ENCODE measurements around the gene C6orf47. TPM values are rescaled to one million over a fixed set of nuclear protein-coding genes. Genes with fewer than 3 reads are reported as not detected.

The C6orf47 gene
- polyA plus RNA-seq, 1 donor from 2014 or later: 17.2 TPM

DNA sequence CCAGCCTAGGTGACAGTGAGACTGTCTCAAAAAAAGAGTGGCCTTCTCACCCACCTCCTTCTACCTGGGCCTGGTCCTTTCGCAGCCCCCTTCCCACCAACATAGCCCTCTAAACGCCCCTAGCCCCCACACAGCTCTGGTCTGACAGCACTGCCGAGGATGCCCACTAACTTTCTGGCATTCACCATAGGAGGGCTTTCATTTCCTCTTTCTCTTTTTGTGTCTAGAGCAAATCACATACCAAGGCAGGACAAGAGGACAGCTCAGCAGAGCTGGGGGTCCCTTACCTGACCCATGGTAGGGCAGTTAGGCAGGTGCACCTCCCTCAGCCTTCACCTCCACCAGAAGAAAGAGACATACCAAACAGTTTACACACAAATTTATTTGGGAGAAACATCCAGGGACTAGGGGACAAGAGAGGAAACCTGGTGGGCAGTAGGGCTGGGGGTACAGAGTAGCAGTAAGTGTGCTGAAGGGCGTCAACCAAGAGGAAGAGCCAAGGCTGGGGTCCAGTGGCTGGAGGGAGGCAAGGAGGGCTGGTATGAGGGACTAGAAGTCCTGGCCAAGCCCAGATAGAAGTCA is 15.8 kb upstream of the C6orf47 start:
- TF ChIP-seq REST (IDR thresholded peaks at IDR 0.05; ENCODE audit: borderline replicate concordance) (no peak), SMC3 (conservative IDR thresholded peaks at IDR 0.05; ENCODE audit: poor library complexity) (no peak), TAF1 (IDR thresholded peaks at IDR 0.05; ENCODE audit: low read depth) (no peak), RAD21 (conservative IDR thresholded peaks at IDR 0.05) (no peak), EP300 (conservative IDR thresholded peaks at IDR 0.05; ENCODE audit: poor library complexity, severe bottlenecking) (no peak), CTCF (IDR thresholded peaks at IDR 0.05; ENCODE audit: poor library complexity, severe bottlenecking) (no peak), POLR2AphosphoS5 (IDR thresholded peaks at IDR 0.05) (no peak), EZH2 (IDR thresholded peaks at IDR 0.05; ENCODE audit: borderline replicate concordance, insufficient read depth, low read length, poor library complexity, severe bottlenecking) (no peak), MXI1 (conservative IDR thresholded peaks at IDR 0.05; ENCODE audit: poor library complexity, severe bottlenecking) (no peak)
- Histone ChIP-seq H3K27ac (ENCODE audit: low read length) (no peak overlapping the region), H4K20me1 (ENCODE audit: insufficient read depth) (no peaks in the 10 kb centered on the region)

DNA sequence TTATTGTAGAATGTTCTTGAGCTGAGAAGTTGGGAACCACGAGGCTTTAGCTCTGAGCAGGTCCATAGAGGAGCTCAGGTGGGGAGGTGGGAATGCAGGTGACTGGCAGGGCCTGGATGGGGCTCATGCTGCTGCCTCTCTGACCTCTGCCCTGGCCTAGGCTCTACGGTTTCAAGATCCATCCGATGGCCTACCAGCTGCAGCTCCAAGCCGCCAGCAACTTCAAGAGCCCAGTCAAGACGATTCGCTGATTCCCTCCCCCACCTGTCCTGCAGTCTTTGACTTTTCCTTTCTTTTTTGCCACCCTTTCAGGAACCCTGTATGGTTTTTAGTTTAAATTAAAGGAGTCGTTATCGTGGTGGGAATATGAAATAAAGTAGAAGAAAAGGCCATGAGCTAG is 9.1 kb upstream of the C6orf47 start, which contains the start of gene LY6G5B:
Gene LY6G5B (plus strand): TSS at position 301 of the 400 bp plus-strand sequence. CDS start 975 bp downstream, outside the sequence.
- Histone ChIP-seq H3K4me2 (ENCODE audit: low read length) (no peak within 1 kb of the TSS), H3K79me2 (replicated peaks; ENCODE audit: insufficient read depth, low read length) (peaks cover 11% of the 10 kb centered on the region), H2AFZ (ENCODE audit: low read depth, low read length) (no peak within 1 kb of the TSS), H3K36me3 (ENCODE audit: insufficient read depth, low read length) (no peaks in the 10 kb centered on the region), H3F3A (ENCODE audit: insufficient read depth, low read length, poor library complexity, severe bottlenecking) (no peaks in the 10 kb centered on the region), H3K9me2 (ENCODE audit: insufficient read depth, low read length) (no peaks in the 10 kb centered on the region), H3K9me3 (ENCODE audit: low read length) (no peaks in the 10 kb centered on the region), H3K9ac (ENCODE audit: low read length) (no peak within 1 kb of the TSS), H3K27me3 (ENCODE audit: insufficient read depth, low read depth, low read length) (no peaks in the 10 kb centered on the region), H4K20me1 (ENCODE audit: insufficient read depth) (no peaks in the 10 kb centered on the region), H3K4me3 (ENCODE audit: low read length) (no peak within 1 kb of the TSS), H3K27ac (ENCODE audit: low read length) (no peak within 1 kb of the TSS)
- TF ChIP-seq SMC3 (conservative IDR thresholded peaks at IDR 0.05; ENCODE audit: poor library complexity): no peak
- TF ChIP-seq CTCF (IDR thresholded peaks at IDR 0.05; ENCODE audit: poor library complexity, severe bottlenecking): no peak
- no peak for TF ChIP-seq REST (IDR thresholded peaks at IDR 0.05; ENCODE audit: borderline replicate concordance)
- no peak for TF ChIP-seq POLR2AphosphoS5 (IDR thresholded peaks at IDR 0.05)
- TF ChIP-seq MXI1 (conservative IDR thresholded peaks at IDR 0.05; ENCODE audit: poor library complexity, severe bottlenecking): no peak
- TF ChIP-seq TAF1 (IDR thresholded peaks at IDR 0.05; ENCODE audit: low read depth): no peak
- TF ChIP-seq EP300 (conservative IDR thresholded peaks at IDR 0.05; ENCODE audit: poor library complexity, severe bottlenecking): no peak
- no peak for TF ChIP-seq EZH2 (IDR thresholded peaks at IDR 0.05; ENCODE audit: borderline replicate concordance, insufficient read depth, low read length, poor library complexity, severe bottlenecking)
- TF ChIP-seq RAD21 (conservative IDR thresholded peaks at IDR 0.05): no peak

More for the DNA sequence above, 15.8 kb upstream of the C6orf47 start:
- Histone ChIP-seq H3K9ac (ENCODE audit: low read length) (no peak overlapping the region), H3K4me2 (ENCODE audit: low read length) (no peak overlapping the region), H2AFZ (ENCODE audit: low read depth, low read length) (no peak overlapping the region), H3K36me3 (ENCODE audit: insufficient read depth, low read length) (no peaks in the 10 kb centered on the region), H3K9me3 (ENCODE audit: low read length) (no peaks in the 10 kb centered on the region), H3K9me2 (ENCODE audit: insufficient read depth, low read length) (no peaks in the 10 kb centered on the region), H3K4me3 (ENCODE audit: low read length) (no peak overlapping the region), H3F3A (ENCODE audit: insufficient read depth, low read length, poor library complexity, severe bottlenecking) (no peaks in the 10 kb centered on the region), H3K79me2 (replicated peaks; ENCODE audit: insufficient read depth, low read length) (no peaks in the 10 kb centered on the region), H3K27me3 (ENCODE audit: insufficient read depth, low read depth, low read length) (no peaks in the 10 kb centered on the region)

All from neural cell (in vitro differentiated cells).